ENCODE data around the gene DGKH.

DGKH gene

DNA sequence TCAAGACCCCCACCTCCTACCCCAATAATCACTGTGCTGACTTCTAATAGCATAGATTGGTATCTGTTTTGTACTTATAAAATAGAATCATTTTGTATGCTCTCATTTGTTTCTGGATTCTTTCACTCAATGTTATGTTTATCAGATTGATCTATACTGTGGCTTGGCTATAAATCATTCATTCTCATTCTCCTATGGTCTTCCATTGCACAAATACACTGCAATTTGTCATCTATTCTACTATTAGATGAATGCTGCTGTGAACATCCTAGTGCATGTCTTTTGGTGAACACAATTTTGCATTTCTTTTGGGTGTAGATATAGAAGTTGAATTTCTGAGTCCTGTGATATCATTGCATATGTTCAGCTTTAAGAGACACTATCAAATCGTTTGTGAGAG, 128.7 kb downstream of the DGKH start:
- TF ChIP-seq, protein P1, sequence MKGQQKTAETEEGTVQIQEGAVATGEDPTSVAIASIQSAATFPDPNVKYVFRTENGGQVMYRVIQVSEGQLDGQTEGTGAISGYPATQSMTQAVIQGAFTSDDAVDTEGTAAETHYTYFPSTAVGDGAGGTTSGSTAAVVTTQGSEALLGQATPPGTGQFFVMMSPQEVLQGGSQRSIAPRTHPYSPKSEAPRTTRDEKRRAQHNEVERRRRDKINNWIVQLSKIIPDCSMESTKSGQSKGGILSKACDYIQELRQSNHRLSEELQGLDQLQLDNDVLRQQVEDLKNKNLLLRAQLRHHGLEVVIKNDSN (IDR thresholded peaks at IDR 0.05) = no peak
- no peak for TF ChIP-seq NFIC (IDR thresholded peaks at IDR 0.05)
- no peak for TF ChIP-seq MAX (IDR thresholded peaks at IDR 0.05)
- no peak for TF ChIP-seq FOXM1 (IDR thresholded peaks at IDR 0.05; ENCODE audit: borderline replicate concordance, low read depth)
- TF ChIP-seq ZBTB7A (IDR thresholded peaks at IDR 0.05; ENCODE audit: low read depth) = no peak
- TF ChIP-seq CEBPB (IDR thresholded peaks at IDR 0.05) = no peak
- TF ChIP-seq TCF12 (IDR thresholded peaks at IDR 0.05; ENCODE audit: low read depth) = no peak
- TF ChIP-seq CREB1 (IDR thresholded peaks at IDR 0.05; ENCODE audit: low read depth) = no peak
- no peak for TF ChIP-seq REST (IDR thresholded peaks at IDR 0.05; ENCODE audit: low read depth)

DNA sequence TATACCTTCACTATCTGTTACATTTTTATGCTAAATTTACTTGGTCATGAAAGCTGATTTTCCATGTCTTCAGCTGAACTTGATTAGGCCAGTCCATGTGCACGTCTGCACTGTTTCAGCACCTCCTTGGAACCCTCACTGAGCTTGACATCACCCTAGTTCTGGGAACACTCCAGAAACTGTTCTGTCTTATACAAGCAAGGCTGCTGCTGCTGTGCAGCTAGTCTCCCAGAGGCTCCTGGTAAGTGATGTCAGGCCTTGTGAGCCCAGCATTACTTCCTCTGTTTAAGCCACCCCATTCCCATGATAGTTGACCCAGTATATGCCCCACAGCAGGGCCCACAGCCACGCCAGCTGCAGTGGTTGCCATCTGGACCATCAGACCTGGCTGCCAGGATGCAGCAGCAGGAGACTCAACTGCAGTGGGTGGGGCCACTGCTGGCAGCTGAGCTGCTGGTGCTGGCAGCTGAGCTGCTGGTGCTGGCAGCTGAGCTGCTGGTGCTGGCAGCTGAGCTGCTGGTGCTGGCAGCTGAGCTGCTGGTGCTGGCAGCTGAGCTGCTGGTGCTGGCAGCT, 133.0 kb downstream of the DGKH start:
- TF ChIP-seq TCF12 (IDR thresholded peaks at IDR 0.05; ENCODE audit: low read depth) = no peak

DNA sequence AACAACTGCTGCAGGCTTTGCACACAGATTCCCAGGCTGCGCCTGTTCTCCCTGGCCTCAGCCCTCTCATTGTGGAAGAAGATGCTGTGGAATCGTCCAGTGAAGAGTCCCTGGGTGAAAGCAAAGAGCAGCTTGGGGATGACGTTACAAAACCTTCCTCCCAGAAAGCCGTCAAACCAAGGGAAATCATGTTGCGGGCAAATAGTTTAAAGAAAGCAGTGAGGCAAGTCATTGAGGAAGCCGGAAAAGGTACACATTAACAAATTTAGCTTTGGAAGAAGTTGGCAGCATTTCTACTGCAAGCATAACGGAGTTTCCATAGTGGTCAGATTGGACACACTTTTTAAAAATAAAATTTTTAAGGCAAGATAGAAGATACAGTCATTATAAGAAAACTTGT, 140.6 kb downstream of the DGKH start:
- TF ChIP-seq TEAD4 (IDR thresholded peaks at IDR 0.05) (no peak), FOXM1 (IDR thresholded peaks at IDR 0.05; ENCODE audit: borderline replicate concordance, low read depth) (no peak), CREB1 (IDR thresholded peaks at IDR 0.05; ENCODE audit: low read depth) (no peak), CEBPB (IDR thresholded peaks at IDR 0.05) (no peak), EGR1 (IDR thresholded peaks at IDR 0.05) (no peak), TAF1 (IDR thresholded peaks at IDR 0.05; ENCODE audit: low read depth) (no peak), NFIC (IDR thresholded peaks at IDR 0.05) (no peak), ZBTB7A (IDR thresholded peaks at IDR 0.05; ENCODE audit: low read depth) (no peak)
- TF ChIP-seq, protein P1 (IDR thresholded peaks at IDR 0.05) = no peak

DNA sequence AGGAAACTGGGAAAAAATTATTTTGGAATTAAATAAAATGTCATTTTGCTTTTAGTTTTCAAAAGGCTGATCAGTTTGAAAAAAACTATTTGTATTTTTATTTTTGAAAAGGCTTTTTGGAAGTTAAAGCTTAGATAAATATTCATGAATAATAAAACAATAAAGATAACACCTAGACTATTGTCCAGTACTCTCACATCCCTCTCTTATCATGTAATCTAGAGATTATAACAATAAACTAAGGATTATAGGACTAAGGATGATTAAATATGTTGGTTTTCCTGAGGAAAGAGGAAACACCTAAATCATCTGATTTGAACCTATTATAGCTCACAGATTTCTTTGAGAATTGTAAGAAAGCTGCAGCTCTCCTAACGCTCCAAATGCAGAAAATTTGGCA, 142.1 kb downstream of the DGKH start:
- TF ChIP-seq TAF1 (IDR thresholded peaks at IDR 0.05; ENCODE audit: low read depth) (no peak), YY1 (IDR thresholded peaks at IDR 0.05; ENCODE audit: low read depth) (no peak), MAX (IDR thresholded peaks at IDR 0.05) (no peak), NFIC (IDR thresholded peaks at IDR 0.05) (no peak), ZBTB7A (IDR thresholded peaks at IDR 0.05; ENCODE audit: low read depth) (no peak), TCF12 (IDR thresholded peaks at IDR 0.05; ENCODE audit: low read depth) (no peak)
- TF ChIP-seq, protein P1 (IDR thresholded peaks at IDR 0.05) = no peak

GRCh38 chr13:42211704-42212464, 163.4 kb downstream of the DGKH start:
- no peak for TF ChIP-seq YY1 (IDR thresholded peaks at IDR 0.05; ENCODE audit: low read depth)
- TF ChIP-seq CREB1 (IDR thresholded peaks at IDR 0.05; ENCODE audit: low read depth) = no peak
- TF ChIP-seq, protein P1 (IDR thresholded peaks at IDR 0.05) = no peak
- TF ChIP-seq FOXM1 (IDR thresholded peaks at IDR 0.05; ENCODE audit: borderline replicate concordance, low read depth) = no peak
- TF ChIP-seq CEBPB (IDR thresholded peaks at IDR 0.05) = no peak
- no peak for TF ChIP-seq RAD21 (IDR thresholded peaks at IDR 0.05; ENCODE audit: low read depth)
- TF ChIP-seq ZBTB7A (IDR thresholded peaks at IDR 0.05; ENCODE audit: low read depth) = no peak
- no peak for TF ChIP-seq TAF1 (IDR thresholded peaks at IDR 0.05; ENCODE audit: low read depth)
- TF ChIP-seq TEAD4 (IDR thresholded peaks at IDR 0.05) = no peak
- TF ChIP-seq NFIC (IDR thresholded peaks at IDR 0.05) = no peak
- TF ChIP-seq REST (IDR thresholded peaks at IDR 0.05; ENCODE audit: low read depth) = no peak
- no peak for TF ChIP-seq EGR1 (IDR thresholded peaks at IDR 0.05)
- TF ChIP-seq TCF12 (IDR thresholded peaks at IDR 0.05; ENCODE audit: low read depth) = no peak
- no peak for TF ChIP-seq MAX (IDR thresholded peaks at IDR 0.05)
- no peak for TF ChIP-seq EP300 (IDR thresholded peaks at IDR 0.05; ENCODE audit: borderline replicate concordance)

Measured in Ishikawa (cell line).